Cardiac septum (tissue), 1 donor: Measurements from ENCODE around the gene KANSL2. TPM values are rescaled to one million over a fixed set of nuclear protein-coding genes. Genes with fewer than 3 reads are reported as not detected.
"Not testable (repeated sequence)": the region's sequence is repeated elsewhere in the genome, so short reads cannot be mapped to it uniquely, and the experiment has no call there.

Experiments
- DNase-seq: peaks from one replicate; pipeline ENCODE4 v3.0.0-alpha.2; 2020; ENCODE audit warnings: low spot score
- intact Hi-C: fragments of 100-400 bp; cut with DNase I; formaldehyde crosslinking; loops from one replicate; pipeline ENCODE4 v1.14.0; 2022
- total RNA-seq: library from RNA; stranded (reverse); fragmentation: NEBNext Ultra II Directional; extraction: Animal tissue kit (Norgen Biotek cat#: 25700); gene quantifications from one replicate; pipeline ENCODE4 v1.2.1, GENCODE V29; 2021
- donor health status: DM: no; HTN: no; CAD: no.

Gene KANSL2
- total RNA-seq, 1 donor from 2014 or later, result 24.8 TPM

GRCh38 chr12:48686615-48687334 is 4.7 kb upstream of the KANSL2 start:
- intact Hi-C loops, result no loop called here
- DNase-seq, result no peak

GRCh38 chr12:48686037-48686595 is 4.1 kb upstream of the KANSL2 start:
- intact Hi-C loops, result no loop called here
- no peak for DNase-seq

GRCh38 chr12:48683534-48683933 is 1.5 kb upstream of the KANSL2 start:
- intact Hi-C loops, result loop anchor here (5.0 kb wide), 1 partner anchor 34 kb away; the partner anchor contains the start of gene CCNT1
- no peak for DNase-seq

GRCh38 chr12:48682927-48683326 is 889 bp upstream of the KANSL2 start:
- no peak for DNase-seq
- intact Hi-C loops, result loop anchor here (5.0 kb wide), 1 partner anchor 34 kb away; the partner anchor contains the start of gene CCNT1

GRCh38 chr12:48682533-48682905 is 481 bp upstream of the KANSL2 start:
- not testable (repeated sequence) for DNase-seq
- intact Hi-C loops, result loop anchor here (5.0 kb wide), 1 partner anchor 35 kb away; the partner anchor contains the start of gene CCNT1

GRCh38 chr12:48681399-48681709 is 684 bp downstream of the KANSL2 start:
- intact Hi-C loops, result loop anchor here (5.0 kb wide), 1 partner anchor 36 kb away; the partner anchor contains the start of gene CCNT1
- DNase-seq, result no peak

GRCh38 chr12:48680861-48681260 is 1.2 kb downstream of the KANSL2 start:
- no peak for DNase-seq
- intact Hi-C loops, result loop anchor here (5.0 kb wide), 1 partner anchor 36 kb away; the partner anchor contains the start of gene CCNT1

- no peak for DNase-seq
- intact Hi-C loops, result no loop called here
Measured at GRCh38 chr12:48678551-48679185, 3.4 kb downstream of the KANSL2 start.

- no peak for DNase-seq
- intact Hi-C loops, result no loop called here
Measured at GRCh38 chr12:48671231-48671856, 10.7 kb downstream of the KANSL2 start.

- intact Hi-C loops, result no loop called here
- no peak for DNase-seq
Measured at GRCh38 chr12:48668996-48669395, 13.0 kb downstream of the KANSL2 start.

- DNase-seq, result no peak
Measured at GRCh38 chr12:48659863-48660262, 22.2 kb downstream of the KANSL2 start.

GRCh38 chr12:48651681-48652080 is 30.4 kb downstream of the KANSL2 start:
- intact Hi-C loops, result no loop called here
- DNase-seq, result no peak

More at GRCh38 chr12:48659863-48660262, 22.2 kb downstream of the KANSL2 start:
- intact Hi-C loops, result no loop called here

GRCh38 chr12:48645354-48645753 is 36.7 kb downstream of the KANSL2 start:
- DNase-seq, intact Hi-C loops: not testable (repeated sequence)

GRCh38 chr12:48643011-48643410 is 39.0 kb downstream of the KANSL2 start:
- intact Hi-C loops, result no loop called here
- no peak for DNase-seq

GRCh38 chr12:48641752-48642555 is 40.1 kb downstream of the KANSL2 start:
- DNase-seq, intact Hi-C loops: not testable (repeated sequence)

GRCh38 chr12:48640854-48641253 is 41.2 kb downstream of the KANSL2 start:
- intact Hi-C loops, result no loop called here
- DNase-seq, result no peak

GRCh38 chr12:48640428-48640827 is 41.6 kb downstream of the KANSL2 start:
- intact Hi-C loops, result no loop called here
- DNase-seq, result no peak

GRCh38 chr12:48631071-48631470 is 51.0 kb downstream of the KANSL2 start:
- intact Hi-C loops, result no loop called here

GRCh38 chr12:48630346-48630745 is 51.7 kb downstream of the KANSL2 start:
- intact Hi-C loops, result no loop called here

More at GRCh38 chr12:48631071-48631470, 51.0 kb downstream of the KANSL2 start:
- no peak for DNase-seq

More at GRCh38 chr12:48630346-48630745, 51.7 kb downstream of the KANSL2 start:
- no peak for DNase-seq
